ENCODE data around the gene DDO. TPM values are rescaled to one million over a fixed set of nuclear protein-coding genes. Genes with fewer than 3 reads are reported as not detected.

Gene DDO
- polyA plus RNA-seq, 1 donor from 2014 or later, result not detected

- Histone ChIP-seq H3K9ac (ENCODE audit: low read length) (no peak overlapping the region), H4K20me1 (ENCODE audit: insufficient read depth) (no peaks in the 10 kb centered on the region), H3F3A (ENCODE audit: insufficient read depth, low read length, poor library complexity, severe bottlenecking) (no peaks in the 10 kb centered on the region), H3K9me2 (ENCODE audit: insufficient read depth, low read length) (no peaks in the 10 kb centered on the region), H3K9me3 (ENCODE audit: low read length) (no peaks in the 10 kb centered on the region), H3K36me3 (ENCODE audit: insufficient read depth, low read length) (no peaks in the 10 kb centered on the region), H3K4me3 (ENCODE audit: low read length) (no peak overlapping the region), H3K79me2 (replicated peaks; ENCODE audit: insufficient read depth, low read length) (no peaks in the 10 kb centered on the region), H2AFZ (ENCODE audit: low read depth, low read length) (no peak overlapping the region), H3K4me2 (ENCODE audit: low read length) (no peak overlapping the region), H3K27me3 (ENCODE audit: insufficient read depth, low read depth, low read length) (no peaks in the 10 kb centered on the region), H3K27ac (ENCODE audit: low read length) (no peak overlapping the region)
- TF ChIP-seq MXI1 (conservative IDR thresholded peaks at IDR 0.05; ENCODE audit: poor library complexity, severe bottlenecking) (no peak), RAD21 (conservative IDR thresholded peaks at IDR 0.05) (no peak)
Observed at GRCh38 chr6:110348961-110349690, 66.2 kb downstream of the DDO start.

- H3K36me3 ChIP-seq (ENCODE audit: insufficient read depth, low read length), result no peaks in the 10 kb centered on the region
- no peak overlapping the region for H3K27ac ChIP-seq (ENCODE audit: low read length)
- H3K4me3 ChIP-seq (ENCODE audit: low read length), result no peak overlapping the region
- no peak overlapping the region for H2AFZ ChIP-seq (ENCODE audit: low read depth, low read length)
- H4K20me1 ChIP-seq (ENCODE audit: insufficient read depth), result no peaks in the 10 kb centered on the region
- no peaks in the 10 kb centered on the region for H3K27me3 ChIP-seq (ENCODE audit: insufficient read depth, low read depth, low read length)
- H3F3A ChIP-seq (ENCODE audit: insufficient read depth, low read length, poor library complexity, severe bottlenecking), result no peaks in the 10 kb centered on the region
- H3K9me2 ChIP-seq (ENCODE audit: insufficient read depth, low read length), result no peaks in the 10 kb centered on the region
- H3K79me2 ChIP-seq (replicated peaks; ENCODE audit: insufficient read depth, low read length), result no peaks in the 10 kb centered on the region
- H3K9ac ChIP-seq (ENCODE audit: low read length), result no peak overlapping the region
- no peaks in the 10 kb centered on the region for H3K9me3 ChIP-seq (ENCODE audit: low read length)
- TF ChIP-seq TAF1 (IDR thresholded peaks at IDR 0.05; ENCODE audit: low read depth) (no peak), SMC3 (conservative IDR thresholded peaks at IDR 0.05; ENCODE audit: poor library complexity) (no peak), EP300 (conservative IDR thresholded peaks at IDR 0.05; ENCODE audit: poor library complexity, severe bottlenecking) (no peak), MXI1 (conservative IDR thresholded peaks at IDR 0.05; ENCODE audit: poor library complexity, severe bottlenecking) (no peak), POLR2AphosphoS5 (IDR thresholded peaks at IDR 0.05) (no peak), CTCF (IDR thresholded peaks at IDR 0.05; ENCODE audit: poor library complexity, severe bottlenecking) (no peak), RAD21 (conservative IDR thresholded peaks at IDR 0.05) (no peak), EZH2 (IDR thresholded peaks at IDR 0.05; ENCODE audit: borderline replicate concordance, insufficient read depth, low read length, poor library complexity, severe bottlenecking) (no peak)
- TF ChIP-seq, protein P1, sequence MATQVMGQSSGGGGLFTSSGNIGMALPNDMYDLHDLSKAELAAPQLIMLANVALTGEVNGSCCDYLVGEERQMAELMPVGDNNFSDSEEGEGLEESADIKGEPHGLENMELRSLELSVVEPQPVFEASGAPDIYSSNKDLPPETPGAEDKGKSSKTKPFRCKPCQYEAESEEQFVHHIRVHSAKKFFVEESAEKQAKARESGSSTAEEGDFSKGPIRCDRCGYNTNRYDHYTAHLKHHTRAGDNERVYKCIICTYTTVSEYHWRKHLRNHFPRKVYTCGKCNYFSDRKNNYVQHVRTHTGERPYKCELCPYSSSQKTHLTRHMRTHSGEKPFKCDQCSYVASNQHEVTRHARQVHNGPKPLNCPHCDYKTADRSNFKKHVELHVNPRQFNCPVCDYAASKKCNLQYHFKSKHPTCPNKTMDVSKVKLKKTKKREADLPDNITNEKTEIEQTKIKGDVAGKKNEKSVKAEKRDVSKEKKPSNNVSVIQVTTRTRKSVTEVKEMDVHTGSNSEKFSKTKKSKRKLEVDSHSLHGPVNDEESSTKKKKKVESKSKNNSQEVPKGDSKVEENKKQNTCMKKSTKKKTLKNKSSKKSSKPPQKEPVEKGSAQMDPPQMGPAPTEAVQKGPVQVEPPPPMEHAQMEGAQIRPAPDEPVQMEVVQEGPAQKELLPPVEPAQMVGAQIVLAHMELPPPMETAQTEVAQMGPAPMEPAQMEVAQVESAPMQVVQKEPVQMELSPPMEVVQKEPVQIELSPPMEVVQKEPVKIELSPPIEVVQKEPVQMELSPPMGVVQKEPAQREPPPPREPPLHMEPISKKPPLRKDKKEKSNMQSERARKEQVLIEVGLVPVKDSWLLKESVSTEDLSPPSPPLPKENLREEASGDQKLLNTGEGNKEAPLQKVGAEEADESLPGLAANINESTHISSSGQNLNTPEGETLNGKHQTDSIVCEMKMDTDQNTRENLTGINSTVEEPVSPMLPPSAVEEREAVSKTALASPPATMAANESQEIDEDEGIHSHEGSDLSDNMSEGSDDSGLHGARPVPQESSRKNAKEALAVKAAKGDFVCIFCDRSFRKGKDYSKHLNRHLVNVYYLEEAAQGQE (IDR thresholded peaks at IDR 0.05; ENCODE audit: borderline replicate concordance), result no peak
- no peak overlapping the region for H3K4me2 ChIP-seq (ENCODE audit: low read length)
Observed at GRCh38 chr6:110345025-110345424, 70.3 kb downstream of the DDO start.

All from neural cell (in vitro differentiated cells).